GM19035 (cell line): ENCODE results near the gene STRIP1.
"Not testable (repeated sequence)": the region's sequence is repeated elsewhere in the genome, so short reads cannot be mapped to it uniquely, and the experiment has no call there.

Source experiments
- ATAC-seq: cut with Tn5 transposase; IDR thresholded peaks from one replicate; pipeline ENCODE4 v1.9.1; 2021; ENCODE audit not compliant: unreplicated experiment

Gene STRIP1

GRCh38 chr1:110068646-110069403 is 34.4 kb downstream of the STRIP1 start:
- ATAC-seq, result no peak

DNA sequence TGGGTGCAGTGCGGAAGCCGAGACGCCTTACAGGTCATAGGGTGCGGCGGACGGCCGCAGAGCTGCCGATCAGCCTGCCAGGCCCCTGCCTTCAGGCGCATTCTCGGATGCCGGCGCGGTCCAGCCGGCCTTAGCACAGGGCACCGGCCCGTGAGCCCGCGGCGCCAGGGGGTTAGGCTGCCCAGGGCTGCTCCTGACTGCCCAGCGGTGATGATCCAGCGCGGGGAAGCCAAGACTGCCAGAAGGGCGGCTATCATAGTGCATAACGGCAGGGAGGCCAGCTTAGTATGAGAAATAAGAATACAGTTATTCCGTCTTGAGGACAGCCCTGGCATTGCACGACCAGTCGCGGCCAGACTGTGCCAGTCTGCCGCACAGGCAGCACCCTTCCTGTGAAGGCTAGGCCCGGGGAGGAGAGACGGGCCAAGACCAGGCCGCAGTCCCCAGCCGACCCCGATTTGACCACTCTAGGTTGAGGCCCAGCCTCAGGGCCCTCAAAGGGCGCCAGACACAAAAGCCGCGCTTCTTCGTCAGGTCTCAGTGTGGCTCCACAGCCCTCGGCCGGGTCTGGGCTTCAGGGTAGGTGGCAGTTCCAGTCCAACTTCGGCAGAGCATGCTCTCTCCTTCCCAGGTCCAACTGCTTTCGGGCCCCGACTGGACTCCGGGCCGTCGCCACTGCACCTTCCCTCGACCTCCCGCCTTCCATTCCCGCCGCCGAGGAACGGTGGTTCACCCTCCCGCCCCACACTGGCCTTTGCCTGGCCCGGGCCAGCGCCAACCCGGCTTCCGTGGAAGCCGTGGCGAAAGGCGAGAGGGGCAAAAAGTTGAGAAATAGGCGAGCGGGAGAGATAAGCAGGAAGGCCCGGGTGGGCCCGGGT is 35.2 kb downstream of the STRIP1 start:
- no peak for ATAC-seq

- no peak for ATAC-seq
These were observed 35.9 kb downstream of the STRIP1 start for GRCh38 chr1:110070282-110070669.

GRCh38 chr1:110070671-110071242 is 36.3 kb downstream of the STRIP1 start, which contains the start of gene ALX3:
Gene ALX3, minus strand, starts transcription at chr1:110070672. Its CDS starts 60 bp downstream, at chr1:110070612.
- no peak for ATAC-seq

DNA sequence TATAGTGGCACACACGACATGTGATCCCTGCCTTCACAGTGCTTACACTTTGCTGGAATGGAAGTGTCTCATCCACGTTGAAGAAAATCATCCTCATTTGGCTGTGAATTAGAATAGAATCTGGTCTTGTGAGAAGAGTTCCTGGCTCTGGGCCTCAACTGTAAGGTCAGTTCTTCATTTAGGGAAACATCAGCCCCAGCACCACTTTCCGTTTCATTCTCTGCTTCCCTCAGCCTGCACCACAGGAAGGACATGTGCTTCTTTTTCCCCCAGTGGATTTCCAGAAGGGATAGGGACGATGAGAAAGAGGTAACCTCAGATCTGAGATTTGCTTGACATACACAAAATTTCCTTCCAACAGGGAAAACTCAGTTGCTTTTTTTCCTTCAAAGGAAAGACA is 39.7 kb downstream of the STRIP1 start:
- no peak for ATAC-seq

- ATAC-seq, result no peak
These were observed 42.5 kb downstream of the STRIP1 start for GRCh38 chr1:110076789-110077500.

DNA sequence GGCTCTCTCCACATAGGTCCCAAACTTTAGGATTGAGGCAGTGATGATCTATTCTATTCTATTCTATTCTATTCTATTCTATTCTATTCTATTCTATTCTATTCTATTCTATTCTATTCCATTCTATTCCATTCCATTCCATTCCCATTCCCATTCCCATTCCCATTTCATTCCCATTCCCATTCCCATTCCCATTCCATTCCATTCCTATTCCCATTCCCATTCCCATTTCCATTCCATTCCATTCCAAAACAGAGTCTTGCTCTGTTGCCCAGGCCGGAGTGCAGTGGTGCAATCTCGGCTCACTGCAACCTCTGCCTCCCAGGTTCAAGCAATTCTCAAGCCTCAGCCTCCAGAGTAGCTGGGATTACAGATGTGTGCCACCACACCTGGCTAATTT is 45.6 kb downstream of the STRIP1 start:
- not testable (repeated sequence) for ATAC-seq

- no peak for ATAC-seq
These were observed 46.6 kb downstream of the STRIP1 start for GRCh38 chr1:110081061-110081460.

DNA sequence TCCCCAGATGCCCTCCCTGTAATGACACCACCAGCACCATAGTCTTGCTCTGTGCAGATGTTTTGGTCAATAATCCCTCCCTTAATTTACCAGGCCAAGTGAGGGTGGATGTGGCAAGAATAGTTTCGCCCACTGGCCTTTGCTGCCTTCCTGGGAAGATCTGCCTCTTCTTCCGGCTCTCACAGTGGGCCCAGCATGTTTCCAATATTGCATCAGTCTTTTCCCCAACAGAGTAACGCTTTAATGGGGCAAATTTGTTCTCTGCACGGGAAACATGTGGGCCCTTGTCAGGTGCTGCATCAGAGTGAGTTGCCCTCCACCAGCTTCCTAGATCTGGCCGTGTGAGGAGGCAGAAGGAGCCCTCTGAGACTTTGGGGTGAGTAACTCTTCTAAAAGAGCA is 48.1 kb downstream of the STRIP1 start:
- ATAC-seq, result no peak

DNA sequence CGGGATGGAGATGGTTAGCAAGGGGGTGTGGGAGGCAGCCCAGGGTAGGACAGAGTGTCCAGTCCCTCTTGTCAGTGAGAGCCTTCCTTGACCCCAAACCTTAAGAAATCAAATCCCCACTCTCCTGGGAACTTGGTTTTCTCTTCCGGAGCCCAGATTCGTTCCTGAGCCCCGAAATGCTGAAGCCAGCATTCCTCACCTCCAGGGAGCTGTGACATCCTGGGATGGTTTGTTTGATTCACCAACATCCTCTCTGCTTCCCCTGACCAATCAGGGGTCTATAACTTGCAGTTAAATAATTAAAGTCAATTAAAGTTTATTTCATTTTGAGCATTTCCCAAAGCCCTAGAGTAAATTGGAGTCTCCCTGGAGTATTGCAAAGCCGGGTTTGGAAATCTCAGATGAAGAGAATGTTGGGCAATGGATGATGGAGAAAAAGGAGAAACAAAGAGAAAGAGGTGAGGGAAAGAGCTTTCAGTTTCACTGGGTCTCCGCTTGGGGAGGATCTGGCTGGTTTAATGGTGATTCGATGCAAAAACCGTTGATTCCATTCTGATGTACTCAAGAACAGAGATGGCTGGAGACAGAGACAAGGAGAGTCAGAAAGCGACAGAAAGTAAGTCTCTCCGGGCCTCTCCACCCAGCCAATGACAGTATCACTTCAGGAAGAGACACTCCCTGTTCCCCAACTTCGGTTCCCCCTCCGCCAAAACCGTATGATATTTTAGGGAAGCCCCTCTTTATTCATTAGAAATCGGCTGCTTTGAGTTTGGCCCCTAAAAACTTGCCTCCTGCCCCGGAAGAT is 48.8 kb downstream of the STRIP1 start:
- no peak for ATAC-seq

DNA sequence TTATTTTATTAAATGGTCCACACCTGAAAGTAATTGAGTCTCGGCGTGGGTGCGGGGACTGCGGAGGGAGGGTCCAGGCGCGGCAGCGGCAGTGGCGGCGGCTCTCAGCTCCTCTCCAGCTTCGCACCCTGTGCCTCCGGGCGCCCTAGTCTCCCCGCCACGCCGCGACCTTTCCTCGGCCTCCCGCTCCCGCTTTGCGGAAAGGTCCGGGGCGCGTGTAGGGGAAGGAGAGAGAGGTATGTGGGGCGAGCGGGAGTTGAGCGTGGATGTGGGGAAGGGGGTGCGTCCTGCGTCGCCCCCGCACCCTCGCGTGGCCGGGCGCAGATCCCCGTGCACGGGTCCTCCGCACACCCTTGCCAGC is 49.4 kb downstream of the STRIP1 start:
- ATAC-seq, result no peak

DNA sequence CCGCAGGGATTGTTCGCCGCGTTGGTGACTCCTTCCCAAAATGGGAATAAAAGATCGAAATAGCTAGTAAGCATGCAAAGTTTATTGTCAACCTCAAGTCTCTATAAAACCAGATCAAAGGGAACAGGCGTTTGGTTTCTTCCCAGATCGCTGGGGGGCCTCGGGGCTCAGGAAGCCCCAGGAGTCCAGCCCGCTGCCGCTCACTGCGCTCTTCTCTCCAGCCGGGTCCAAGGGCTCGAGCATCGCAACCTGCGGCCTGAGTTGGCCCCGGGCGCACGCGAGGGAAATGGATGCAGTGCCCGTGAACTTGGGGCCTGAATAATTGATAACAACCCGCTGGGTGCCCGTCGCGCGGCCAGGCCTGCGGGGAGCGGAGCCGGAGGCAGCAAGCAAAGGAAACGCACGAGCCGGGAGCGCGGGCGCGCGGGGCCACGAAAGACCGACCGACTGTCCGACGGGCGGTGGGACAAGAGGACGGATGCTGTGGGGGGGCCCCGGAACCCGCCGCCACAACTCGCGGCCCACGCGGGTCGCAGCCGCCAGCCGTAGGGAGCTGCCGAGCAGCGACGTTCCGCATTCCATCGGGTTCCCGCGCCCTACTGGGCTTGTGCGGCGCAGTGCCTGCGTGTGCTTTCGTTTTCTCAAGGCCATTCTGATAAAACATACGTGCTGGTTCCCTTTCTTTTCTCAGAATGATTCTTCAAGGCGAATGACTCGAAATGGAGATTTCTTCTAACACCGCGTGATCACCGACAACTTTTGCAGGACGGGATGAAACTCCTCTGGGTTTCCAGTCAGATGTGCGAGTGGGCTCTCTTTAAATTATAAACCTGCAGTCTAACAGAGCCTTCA is 50.0 kb downstream of the STRIP1 start:
- no peak for ATAC-seq

DNA sequence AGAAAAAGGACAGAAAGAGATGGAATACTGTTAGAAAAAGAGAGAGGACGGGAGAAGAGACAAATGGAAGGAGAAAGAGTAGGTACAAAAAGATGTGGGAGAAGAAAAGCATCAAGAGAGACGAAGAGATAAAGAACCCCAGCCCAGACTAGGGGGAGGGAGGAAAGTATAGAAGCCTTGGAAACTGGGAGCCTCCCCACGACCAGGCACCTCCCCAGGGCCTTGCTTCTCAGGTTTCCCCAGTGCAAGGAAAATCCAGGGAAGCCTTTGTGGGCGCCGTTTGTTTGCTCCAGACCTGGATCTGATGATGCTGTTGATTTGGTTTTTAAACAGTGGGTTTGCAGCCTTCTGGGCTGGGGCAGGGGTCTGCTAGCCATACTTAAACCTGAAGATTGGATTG is 51.2 kb downstream of the STRIP1 start:
- no peak for ATAC-seq

DNA sequence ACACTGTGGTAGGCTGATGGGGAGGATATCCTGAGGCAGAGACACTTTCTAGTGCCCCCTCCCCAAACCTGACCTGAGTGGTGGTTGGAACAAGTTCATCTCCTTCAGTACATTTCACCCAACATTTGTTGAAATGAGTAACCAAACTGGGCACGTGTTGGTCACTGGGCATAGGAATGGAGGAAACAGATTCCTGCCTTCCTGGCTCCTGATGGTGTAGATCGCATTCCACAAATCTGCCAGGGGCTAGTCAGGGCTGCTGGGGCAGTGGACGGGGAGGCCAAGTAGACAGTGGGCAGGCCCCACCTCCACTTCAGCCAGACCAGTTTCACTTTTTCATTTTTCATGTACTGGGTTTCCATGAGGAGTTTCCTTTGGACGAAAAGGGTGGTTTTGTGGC is 52.5 kb downstream of the STRIP1 start:
- ATAC-seq, result no peak

DNA sequence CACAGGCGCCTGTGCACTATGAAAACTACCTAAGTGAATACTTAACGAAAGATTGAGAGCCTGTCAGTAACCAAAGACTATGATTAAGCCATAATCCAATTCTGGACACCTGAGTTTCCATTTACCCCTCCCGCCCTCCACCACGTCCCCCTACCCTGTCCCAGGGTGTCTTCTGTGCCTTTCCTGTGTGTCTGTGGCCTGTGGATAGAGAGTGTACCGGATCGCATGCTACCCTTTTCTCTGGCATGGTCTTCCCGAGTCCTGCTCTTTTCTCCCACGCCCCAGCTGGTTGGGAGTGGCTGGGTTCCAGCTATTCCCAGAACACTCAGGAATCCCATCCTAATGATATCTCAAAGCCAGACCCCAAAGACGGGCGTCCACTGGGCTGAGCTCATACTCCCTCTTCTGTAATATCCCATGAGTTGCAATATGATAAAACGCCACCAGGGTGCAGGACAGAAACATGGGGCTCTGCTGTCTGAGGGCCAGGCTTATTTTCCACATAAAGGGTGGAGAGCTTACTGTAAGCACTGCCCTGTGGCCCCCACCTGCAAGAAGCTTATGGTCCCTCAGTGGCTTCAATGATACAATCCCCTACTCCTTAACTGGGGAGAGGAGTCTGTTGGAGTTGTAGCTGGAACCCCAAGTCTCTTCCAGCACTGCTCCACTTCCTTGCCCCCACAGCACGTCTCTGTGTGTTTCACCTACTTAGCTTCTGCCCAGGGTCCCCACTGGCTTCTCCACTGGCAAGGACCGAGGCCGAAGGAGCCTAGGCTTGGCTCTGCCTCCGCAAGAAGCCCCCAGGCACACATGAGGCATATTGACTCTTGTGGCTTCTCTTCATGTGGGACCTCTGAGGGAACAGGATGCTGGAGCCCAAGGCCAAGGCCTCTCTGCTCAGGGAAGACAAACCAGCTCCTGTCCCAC is 53.7 kb downstream of the STRIP1 start:
- ATAC-seq, result peak; percentile 65

GRCh38 chr1:110088739-110089316 is 54.4 kb downstream of the STRIP1 start:
- ATAC-seq, result no peak

DNA sequence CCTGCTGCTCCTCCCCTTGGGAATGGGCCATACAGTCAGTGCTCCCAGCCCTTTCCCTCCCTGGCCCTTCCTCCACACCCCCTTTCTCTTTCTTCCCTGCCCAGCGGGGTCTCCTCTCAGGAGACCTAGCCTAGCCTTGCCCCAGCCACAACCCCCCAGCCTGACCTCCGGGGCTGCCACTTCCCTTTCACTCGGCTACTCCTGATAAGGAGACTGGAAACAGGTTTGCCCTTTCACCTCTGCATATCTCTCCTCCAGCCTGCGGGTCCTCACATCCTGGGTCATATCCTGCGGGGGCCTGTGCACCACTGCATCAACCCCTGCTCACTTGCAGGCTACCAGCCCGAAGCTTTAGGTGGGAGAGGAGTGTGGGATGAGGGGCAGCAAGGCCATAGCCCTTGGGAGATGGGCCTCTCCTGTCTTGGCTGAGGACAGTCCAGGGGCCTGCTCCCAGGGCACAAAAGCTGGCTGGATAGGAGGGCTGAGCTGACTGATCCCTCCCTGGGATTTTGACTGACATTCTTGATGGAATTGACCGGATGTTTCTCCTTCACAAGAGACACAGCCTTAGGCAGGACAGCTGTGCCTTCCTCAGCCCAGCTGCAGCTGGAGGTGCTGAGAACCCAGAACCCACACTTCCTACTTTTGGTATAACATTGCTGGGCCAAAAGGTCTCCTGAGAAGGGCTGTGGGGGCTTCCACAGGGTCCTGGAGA is 55.3 kb downstream of the STRIP1 start:
- no peak for ATAC-seq
